HCT116 (cell line): ENCODE measurements around the gene MADD. TPM values are rescaled to one million over a fixed set of nuclear protein-coding genes. Genes with fewer than 3 reads are reported as not detected.

ENCODE experiments used
- ATAC-seq: fragments of 200-7000 bp; cut with Tn5 transposase; 2 replicates; pipeline ENCODE4 v1.9.1; 2020; ENCODE audit warnings: mild to moderate bottlenecking, moderate library complexity
- BruUV-seq: library from RNA; stranded (reverse); fragments of 400-500 nt; replicated peaks from 2 replicates; lab custom pipeline; 2021; lab: Mats Ljungman, UMichigan
- CTCF ChIA-PET: fragments of 300-600 bp; sonication (Branson Sonifier 250); formaldehyde crosslinking; loops from one replicate; lab custom pipeline; 2021; ENCODE audit warnings: antibody characterized with exemption; lab: Charles Lee
- POLR2A ChIA-PET: fragments of 300-600, 350-600 bp; sonication (Branson Sonifier 250); formaldehyde crosslinking; loops from one replicate; lab custom pipeline; 2021; ENCODE audit warnings: antibody characterized with exemption; lab: Charles Lee
- RAD21 ChIA-PET, 2 experiments: fragments of 300-600 bp; sonication (Branson Sonifier 250); formaldehyde crosslinking; loops; one replicate each; lab custom pipeline; 2023; ENCODE audit warnings: low total read pairs in 2 of 2; ENCODE audit not compliant: uncharacterized antibody in 2 of 2, unreplicated experiment in 2 of 2, low non-redundant PET in 1 of 2; lab: Charles Lee
- DNase-seq: peaks from one replicate; pipeline ENCODE4 v3.0.0-alpha.2; 2010; ENCODE audit warnings: low read depth, low spot score
- H2AFZ ChIP-seq: fragments of 200-600 bp; shearing (Covaris generic), sonication (generic); 2 replicates; pipeline ENCODE4 v1.6.1; 2017; ENCODE audit warnings: low read depth, mixed run types, mixed read lengths, antibody characterized with exemption, low read length; ENCODE audit not compliant: poor library complexity, severe bottlenecking
- H3K27ac ChIP-seq: 2 replicates; pipeline ENCODE4 v1.5.1; 2012; ENCODE audit warnings: low read depth, low read length
- H3K27me3 ChIP-seq: fragments of 200-600 bp; sonication (generic); 2 replicates; pipeline ENCODE4 v1.6.1; 2016; ENCODE audit warnings: mixed run types, low read length, mixed read lengths; ENCODE audit not compliant: insufficient read depth
- H3K36me3 ChIP-seq, 2 experiments: fragments of 200-500 bp in 1 of 2; fragments of 200-600 bp in 1 of 2; sonication (Bioruptor generic) in 1 of 2; sonication (generic) in 1 of 2; 2 replicates each; pipeline versions ENCODE4 v1.5.1 to v1.6.1; 2014 to 2016; ENCODE audit warnings: low read length in 2 of 2, inconsistent platforms in 1 of 2, mixed read lengths in 1 of 2, mixed run types in 1 of 2; ENCODE audit not compliant: insufficient read depth in 2 of 2, control insufficient read depth in 1 of 2
- H3K4me1 ChIP-seq, 2 experiments: fragments of 200-600 bp in 1 of 2; sonication (generic) in 1 of 2; 2 replicates each; pipeline versions ENCODE4 v1.5.1 to v1.6.1; 2012 to 2017; ENCODE audit warnings: low read length in 2 of 2, inconsistent platforms in 1 of 2, mild to moderate bottlenecking in 1 of 2, mixed read lengths in 1 of 2, mixed run types in 1 of 2, moderate library complexity in 1 of 2; ENCODE audit not compliant: insufficient read depth in 2 of 2, control insufficient read depth in 1 of 2
- H3K4me2 ChIP-seq: fragments of 200-600 bp; sonication (generic); 2 replicates; pipeline ENCODE4 v1.6.1; 2017; ENCODE audit warnings: mixed run types, low read length, mixed read lengths
- H3K4me3 ChIP-seq, 2 experiments: fragments of 200-600 bp in 1 of 2; sonication (generic) in 1 of 2; replicated peaks in 1 of 2; 2 replicates each; pipeline ENCODE4 v1.5.1; 2011 to 2016; ENCODE audit warnings: low read length in 2 of 2, control low read depth in 1 of 2, low read depth in 1 of 2, mild to moderate bottlenecking in 1 of 2, mixed read lengths in 1 of 2, mixed run types in 1 of 2
- H3K79me2 ChIP-seq: fragments of 200-600 bp; sonication (generic); 2 replicates; pipeline ENCODE4 v1.6.1; 2017; ENCODE audit warnings: mild to moderate bottlenecking, mixed run types, low read length, moderate library complexity, mixed read lengths; ENCODE audit not compliant: insufficient read depth
- H3K9ac ChIP-seq: fragments of 200-600 bp; sonication (generic); 2 replicates; pipeline ENCODE4 v1.6.1; 2016; ENCODE audit warnings: low read length, mixed read lengths
- H3K9me2 ChIP-seq: fragments of 200-600 bp; sonication (generic), shearing (Covaris generic); 2 replicates; pipeline ENCODE4 v1.6.1; 2017; ENCODE audit warnings: mixed run types, mild to moderate bottlenecking, moderate library complexity; ENCODE audit not compliant: insufficient read depth
- H3K9me3 ChIP-seq, 2 experiments: fragments of 200-500 bp in 1 of 2; fragments of 200-600 bp in 1 of 2; sonication (Bioruptor generic) in 1 of 2; sonication (generic) in 1 of 2; 2 replicates each; pipeline ENCODE4 v1.6.1; 2014 to 2017; ENCODE audit warnings: low read length in 2 of 2, mixed read lengths in 2 of 2, inconsistent platforms in 1 of 2, low read depth in 1 of 2, mild to moderate bottlenecking in 1 of 2, mixed run types in 1 of 2, moderate library complexity in 1 of 2; ENCODE audit not compliant: control insufficient read depth in 1 of 2, insufficient read depth in 1 of 2
- H4K20me1 ChIP-seq: fragments of 200-600 bp; sonication (generic), shearing (Covaris generic); 2 replicates; pipeline ENCODE4 v1.6.1; 2017; ENCODE audit warnings: mixed run types, mild to moderate bottlenecking, moderate library complexity; ENCODE audit not compliant: insufficient read depth
- CEBPB ChIP-seq: IDR thresholded peaks from 2 replicates; pipeline ENCODE4 v1.6.1; 2012; ENCODE audit warnings: low read depth
- FOSL1 ChIP-seq: IDR thresholded peaks from 2 replicates; pipeline ENCODE4 v1.6.1; 2012; ENCODE audit warnings: low read depth
- POLR2A ChIP-seq: IDR thresholded peaks from 2 replicates; pipeline ENCODE4 v1.7.0; 2011; ENCODE audit warnings: borderline replicate concordance; ENCODE audit not compliant: insufficient read depth, insufficient read length; ENCODE audit errors: extremely low read depth
- TCF7L2 ChIP-seq: IDR thresholded peaks from 2 replicates; pipeline ENCODE4 v1.7.0; 2011; ENCODE audit warnings: borderline replicate concordance, inconsistent platforms; ENCODE audit not compliant: insufficient read depth, insufficient read length; ENCODE audit errors: extremely low read depth
- YY1 ChIP-seq: IDR thresholded peaks from 2 replicates; pipeline ENCODE4 v1.6.1; 2011; ENCODE audit warnings: low read length, low read depth, moderate library complexity, mild to moderate bottlenecking; ENCODE audit not compliant: insufficient replicate concordance; ENCODE audit errors: extremely low read depth
- ZNF274 ChIP-seq: fragments of 200-500 bp; sonication (Bioruptor generic); IDR thresholded peaks from 2 replicates; pipeline ENCODE4 v1.6.1; 2014; ENCODE audit warnings: mild to moderate bottlenecking, low read depth, low read length, inconsistent platforms
- intact Hi-C: fragments of 100-400 bp; cut with micrococcal nuclease; formaldehyde crosslinking; loops from 2 replicates; pipeline ENCODE4 v1.10.0; 2022
- total RNA-seq: library from RNA; stranded (reverse); gene quantifications from one replicate; pipeline ENCODE4 v1.2.1, GENCODE V29; 2021; ENCODE audit not compliant: unreplicated experiment
- TF ChIP-seq, protein P1 (sequence below): IDR thresholded peaks from 2 replicates; pipeline ENCODE4 v1.6.1; 2012; ENCODE audit warnings: low read depth
- TF ChIP-seq, protein P2 (sequence below), 3 experiments: fragments of 200-600 bp in 1 of 3; sonication (generic) in 1 of 3; IDR thresholded peaks in 2 of 3; conservative IDR thresholded peaks in 1 of 3; 2 replicates each; pipeline ENCODE4 v1.5.1; 2012 to 2017; ENCODE audit warnings: low read depth in 2 of 3, low read length in 2 of 3, antibody characterized with exemption in 1 of 3, borderline replicate concordance in 1 of 3, control low read depth in 1 of 3, mild to moderate bottlenecking in 1 of 3, mixed read lengths in 1 of 3, mixed run types in 1 of 3, moderate library complexity in 1 of 3; ENCODE audit not compliant: insufficient read depth in 1 of 3
- TF ChIP-seq, protein P3 (sequence below): IDR thresholded peaks from 2 replicates; pipeline ENCODE4 v1.6.1; 2011; ENCODE audit warnings: mild to moderate bottlenecking, low read length, moderate library complexity; ENCODE audit not compliant: insufficient replicate concordance; ENCODE audit errors: extremely low read depth

The MADD gene
- total RNA-seq, 1 experiment from 2014 or later: 37.1 TPM

DNA sequence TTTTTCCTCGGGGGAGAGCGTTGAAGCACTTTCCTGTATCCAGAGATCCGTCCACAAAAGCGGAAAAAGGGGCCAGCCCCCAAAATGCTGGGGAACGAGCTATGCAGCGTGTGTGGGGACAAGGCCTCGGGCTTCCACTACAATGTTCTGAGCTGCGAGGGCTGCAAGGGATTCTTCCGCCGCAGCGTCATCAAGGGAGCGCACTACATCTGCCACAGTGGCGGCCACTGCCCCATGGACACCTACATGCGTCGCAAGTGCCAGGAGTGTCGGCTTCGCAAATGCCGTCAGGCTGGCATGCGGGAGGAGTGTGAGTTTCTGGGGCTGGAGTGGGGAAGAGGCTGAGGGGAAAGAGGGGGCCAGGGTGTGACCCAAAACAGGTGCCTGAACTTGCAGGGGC is 9.6 kb upstream of the MADD start:
- ChIA-PET CTCF (interaction anchor here (1.4 to 1.8 kb wide), 3 partner anchors 12 to 106 kb away, joined by 4 to 10 read pairs (median 7); partner anchors contain the start of gene ACP2), POLR2A (interaction anchor here (2.4 kb wide), 1 partner anchor 12 kb away, joined by 7 read pairs; the partner anchor contains the start of gene ACP2), RAD21 (no interaction called here)
- Histone ChIP-seq H3K9me2 (no peaks in the 10 kb centered on the region), H3K9me3 (no peaks in the 10 kb centered on the region), H3K27me3 (no peaks in the 10 kb centered on the region), H4K20me1 (no peaks in the 10 kb centered on the region), H3K79me2 (no peaks in the 10 kb centered on the region), H3K4me1 (peaks cover 14 to 19% of the 10 kb centered on the region in 2 experiments), H3K9ac (no peak overlapping the region), H3K4me3 (no peak overlapping the region), H3K27ac (no peak overlapping the region), H3K36me3 (no peaks in the 10 kb centered on the region), H2AFZ (no peak overlapping the region), H3K4me2 (no peak overlapping the region)
- intact Hi-C loops: no loop called here
- ATAC-seq (no peak), DNase-seq (no peak)
- BruUV-seq: no TSS peak
- TF ChIP-seq ZNF274: no peak
- TF ChIP-seq, protein P1, sequence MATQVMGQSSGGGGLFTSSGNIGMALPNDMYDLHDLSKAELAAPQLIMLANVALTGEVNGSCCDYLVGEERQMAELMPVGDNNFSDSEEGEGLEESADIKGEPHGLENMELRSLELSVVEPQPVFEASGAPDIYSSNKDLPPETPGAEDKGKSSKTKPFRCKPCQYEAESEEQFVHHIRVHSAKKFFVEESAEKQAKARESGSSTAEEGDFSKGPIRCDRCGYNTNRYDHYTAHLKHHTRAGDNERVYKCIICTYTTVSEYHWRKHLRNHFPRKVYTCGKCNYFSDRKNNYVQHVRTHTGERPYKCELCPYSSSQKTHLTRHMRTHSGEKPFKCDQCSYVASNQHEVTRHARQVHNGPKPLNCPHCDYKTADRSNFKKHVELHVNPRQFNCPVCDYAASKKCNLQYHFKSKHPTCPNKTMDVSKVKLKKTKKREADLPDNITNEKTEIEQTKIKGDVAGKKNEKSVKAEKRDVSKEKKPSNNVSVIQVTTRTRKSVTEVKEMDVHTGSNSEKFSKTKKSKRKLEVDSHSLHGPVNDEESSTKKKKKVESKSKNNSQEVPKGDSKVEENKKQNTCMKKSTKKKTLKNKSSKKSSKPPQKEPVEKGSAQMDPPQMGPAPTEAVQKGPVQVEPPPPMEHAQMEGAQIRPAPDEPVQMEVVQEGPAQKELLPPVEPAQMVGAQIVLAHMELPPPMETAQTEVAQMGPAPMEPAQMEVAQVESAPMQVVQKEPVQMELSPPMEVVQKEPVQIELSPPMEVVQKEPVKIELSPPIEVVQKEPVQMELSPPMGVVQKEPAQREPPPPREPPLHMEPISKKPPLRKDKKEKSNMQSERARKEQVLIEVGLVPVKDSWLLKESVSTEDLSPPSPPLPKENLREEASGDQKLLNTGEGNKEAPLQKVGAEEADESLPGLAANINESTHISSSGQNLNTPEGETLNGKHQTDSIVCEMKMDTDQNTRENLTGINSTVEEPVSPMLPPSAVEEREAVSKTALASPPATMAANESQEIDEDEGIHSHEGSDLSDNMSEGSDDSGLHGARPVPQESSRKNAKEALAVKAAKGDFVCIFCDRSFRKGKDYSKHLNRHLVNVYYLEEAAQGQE: no peak
- TF ChIP-seq CEBPB: no peak
- no peak for TF ChIP-seq FOSL1
- TF ChIP-seq, protein P2, sequence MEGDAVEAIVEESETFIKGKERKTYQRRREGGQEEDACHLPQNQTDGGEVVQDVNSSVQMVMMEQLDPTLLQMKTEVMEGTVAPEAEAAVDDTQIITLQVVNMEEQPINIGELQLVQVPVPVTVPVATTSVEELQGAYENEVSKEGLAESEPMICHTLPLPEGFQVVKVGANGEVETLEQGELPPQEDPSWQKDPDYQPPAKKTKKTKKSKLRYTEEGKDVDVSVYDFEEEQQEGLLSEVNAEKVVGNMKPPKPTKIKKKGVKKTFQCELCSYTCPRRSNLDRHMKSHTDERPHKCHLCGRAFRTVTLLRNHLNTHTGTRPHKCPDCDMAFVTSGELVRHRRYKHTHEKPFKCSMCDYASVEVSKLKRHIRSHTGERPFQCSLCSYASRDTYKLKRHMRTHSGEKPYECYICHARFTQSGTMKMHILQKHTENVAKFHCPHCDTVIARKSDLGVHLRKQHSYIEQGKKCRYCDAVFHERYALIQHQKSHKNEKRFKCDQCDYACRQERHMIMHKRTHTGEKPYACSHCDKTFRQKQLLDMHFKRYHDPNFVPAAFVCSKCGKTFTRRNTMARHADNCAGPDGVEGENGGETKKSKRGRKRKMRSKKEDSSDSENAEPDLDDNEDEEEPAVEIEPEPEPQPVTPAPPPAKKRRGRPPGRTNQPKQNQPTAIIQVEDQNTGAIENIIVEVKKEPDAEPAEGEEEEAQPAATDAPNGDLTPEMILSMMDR (IDR thresholded peaks at IDR 0.05 in 2 of 3, conservative IDR thresholded peaks at IDR 0.05 in 1 of 3; ENCODE audit: borderline replicate concordance in 1 of 3, insufficient read depth in 1 of 3, low read depth in 2 of 3, low read length in 2 of 3): no peak
- no peak for TF ChIP-seq POLR2A
- no peak for TF ChIP-seq YY1
- no peak for TF ChIP-seq TCF7L2
- TF ChIP-seq, protein P3, sequence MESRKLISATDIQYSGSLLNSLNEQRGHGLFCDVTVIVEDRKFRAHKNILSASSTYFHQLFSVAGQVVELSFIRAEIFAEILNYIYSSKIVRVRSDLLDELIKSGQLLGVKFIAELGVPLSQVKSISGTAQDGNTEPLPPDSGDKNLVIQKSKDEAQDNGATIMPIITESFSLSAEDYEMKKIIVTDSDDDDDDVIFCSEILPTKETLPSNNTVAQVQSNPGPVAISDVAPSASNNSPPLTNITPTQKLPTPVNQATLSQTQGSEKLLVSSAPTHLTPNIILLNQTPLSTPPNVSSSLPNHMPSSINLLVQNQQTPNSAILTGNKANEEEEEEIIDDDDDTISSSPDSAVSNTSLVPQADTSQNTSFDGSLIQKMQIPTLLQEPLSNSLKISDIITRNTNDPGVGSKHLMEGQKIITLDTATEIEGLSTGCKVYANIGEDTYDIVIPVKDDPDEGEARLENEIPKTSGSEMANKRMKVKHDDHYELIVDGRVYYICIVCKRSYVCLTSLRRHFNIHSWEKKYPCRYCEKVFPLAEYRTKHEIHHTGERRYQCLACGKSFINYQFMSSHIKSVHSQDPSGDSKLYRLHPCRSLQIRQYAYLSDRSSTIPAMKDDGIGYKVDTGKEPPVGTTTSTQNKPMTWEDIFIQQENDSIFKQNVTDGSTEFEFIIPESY: no peak
